Hepatocyte (in vitro differentiated cells): ENCODE data around the gene ELL2. TPM values are rescaled to one million over a fixed set of nuclear protein-coding genes. Genes with fewer than 3 reads are reported as not detected.

ENCODE experiments used
- DNase-seq: peaks from one replicate; pipeline ENCODE4 v3.0.0-alpha.2; 2016; ENCODE audit warnings: low spot score
- H2AFZ ChIP-seq: fragments of 200-600 bp; sonication (generic); 2 replicates; pipeline ENCODE4 v1.6.0; 2016; ENCODE audit warnings: antibody characterized with exemption, mild to moderate bottlenecking
- H3K27ac ChIP-seq: fragments of 200-600 bp; sonication (generic); 2 replicates; pipeline ENCODE4 v1.5.1; 2016; ENCODE audit warnings: mild to moderate bottlenecking
- H3K27me3 ChIP-seq: fragments of 200-600 bp; sonication (generic); 2 replicates; pipeline ENCODE4 v1.6.1; 2016
- H3K36me3 ChIP-seq: fragments of 200-600 bp; sonication (generic); replicated peaks from 2 replicates; pipeline ENCODE4 v1.5.1; 2016; ENCODE audit warnings: low read depth; ENCODE audit not compliant: insufficient read depth
- H3K4me1 ChIP-seq: fragments of 200-600 bp; sonication (generic); 2 replicates; pipeline ENCODE4 v1.5.1; 2016; ENCODE audit warnings: mild to moderate bottlenecking, moderate library complexity; ENCODE audit not compliant: insufficient read depth
- H3K4me2 ChIP-seq: fragments of 200-600 bp; sonication (generic); 2 replicates; pipeline ENCODE4 v1.6.0; 2016
- H3K4me3 ChIP-seq: fragments of 200-600 bp; sonication (generic); 2 replicates; pipeline ENCODE4 v1.5.1; 2016; ENCODE audit warnings: mild to moderate bottlenecking
- H3K79me2 ChIP-seq: fragments of 200-600 bp; sonication (generic); 2 replicates; pipeline ENCODE4 v1.6.0; 2017; ENCODE audit warnings: mild to moderate bottlenecking
- H3K9me2 ChIP-seq: fragments of 200-600 bp; sonication (generic); replicated peaks from 2 replicates; pipeline ENCODE4 v1.6.0; 2017; ENCODE audit warnings: mild to moderate bottlenecking; ENCODE audit not compliant: insufficient read depth
- H3K9me3 ChIP-seq: fragments of 200-600 bp; sonication (generic); 2 replicates; pipeline ENCODE4 v1.5.1; 2016; ENCODE audit warnings: low read depth, mild to moderate bottlenecking
- H4K20me1 ChIP-seq: fragments of 200-600 bp; sonication (generic); 2 replicates; pipeline ENCODE4 v1.6.0; 2016; ENCODE audit warnings: mild to moderate bottlenecking; ENCODE audit not compliant: insufficient read depth, poor library complexity, severe bottlenecking
- CTCF ChIP-seq: fragments of 200-600 bp; sonication (generic); IDR thresholded peaks from 2 replicates; pipeline ENCODE4 v1.5.1; 2016; ENCODE audit warnings: antibody characterized with exemption, mild to moderate bottlenecking; ENCODE audit not compliant: poor library complexity
- EZH2 ChIP-seq: fragments of 200-600 bp; sonication (generic); IDR thresholded peaks from 2 replicates; pipeline ENCODE4 v1.6.1; 2016; ENCODE audit warnings: antibody characterized with exemption, mild to moderate bottlenecking, borderline replicate concordance
- EZH2phosphoT487 ChIP-seq: fragments of 200-600 bp; sonication (generic); IDR thresholded peaks from one replicate; pipeline ENCODE4 v1.6.1; 2018; ENCODE audit warnings: antibody characterized with exemption, mild to moderate bottlenecking, low read depth, moderate library complexity; ENCODE audit not compliant: unreplicated experiment, severe bottlenecking
- WGBS: methylation state at CpG from one replicate; pipeline ENCODE4 v1.1.6; 2016; ENCODE audit warnings: low lambda C conversion rate; ENCODE audit errors: missing lambda C conversion rate; 5-methylcytosine and 5-hydroxymethylcytosine counted together
- polyA plus RNA-seq: library from polyadenylated mRNA; unstranded; fragments of >200 nt; fragmentation: Nextera tagmentation; extraction: Ambion mirVana; gene quantifications from 2 replicates; pipeline ENCODE4 v1.2.1, GENCODE V29; 2016
- total RNA-seq: library from RNA; depleted of rRNA; stranded (reverse); fragments of >200 nt; gene quantifications from 2 replicates; pipeline ENCODE4 v1.2.3, GENCODE V29; 2014

ELL2 gene
- total and polyA plus RNA-seq, 2 experiments from 2014 or later, result 34.6 to 56.0 TPM

DNA sequence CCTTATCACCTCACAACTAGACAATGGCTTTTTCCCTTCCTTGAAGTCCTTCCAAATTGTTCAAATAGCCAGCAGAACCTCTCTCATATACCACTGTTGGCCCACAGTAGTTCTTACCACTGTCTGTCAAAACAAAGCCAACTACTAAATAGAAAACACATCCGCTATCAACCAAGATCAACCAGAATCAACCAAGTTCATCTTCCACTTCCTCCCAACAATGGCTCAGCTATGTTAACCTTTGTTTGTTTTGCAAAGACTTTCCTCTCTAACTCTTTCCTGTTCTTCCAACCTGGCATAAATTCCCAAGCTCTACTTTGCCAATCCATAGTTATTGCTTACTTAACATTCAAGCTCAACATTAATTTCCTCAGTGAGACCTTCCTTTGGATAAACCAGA is 15.2 kb downstream of the ELL2 start:
- TF ChIP-seq CTCF (no peak), EZH2phosphoT487 (no peak), EZH2 (no peak)
- peaks cover 77% of the 10 kb centered on the region for H4K20me1 ChIP-seq
- H3K79me2 ChIP-seq, result peaks cover 98% of the 10 kb centered on the region
- no peaks in the 10 kb centered on the region for H3K9me3 ChIP-seq
- 93% methylated on average over 1 of the region's 1 CpG for WGBS
- DNase-seq, result no peak
- H3K9me2 ChIP-seq, result no peaks in the 10 kb centered on the region
- H2AFZ ChIP-seq, result no peak overlapping the region
- H3K36me3 ChIP-seq, result no peaks in the 10 kb centered on the region
- no peaks in the 10 kb centered on the region for H3K4me1 ChIP-seq
- no peak overlapping the region for H3K4me3 ChIP-seq
- no peaks in the 10 kb centered on the region for H3K27me3 ChIP-seq
- no peak overlapping the region for H3K27ac ChIP-seq
- no peak overlapping the region for H3K4me2 ChIP-seq

DNA sequence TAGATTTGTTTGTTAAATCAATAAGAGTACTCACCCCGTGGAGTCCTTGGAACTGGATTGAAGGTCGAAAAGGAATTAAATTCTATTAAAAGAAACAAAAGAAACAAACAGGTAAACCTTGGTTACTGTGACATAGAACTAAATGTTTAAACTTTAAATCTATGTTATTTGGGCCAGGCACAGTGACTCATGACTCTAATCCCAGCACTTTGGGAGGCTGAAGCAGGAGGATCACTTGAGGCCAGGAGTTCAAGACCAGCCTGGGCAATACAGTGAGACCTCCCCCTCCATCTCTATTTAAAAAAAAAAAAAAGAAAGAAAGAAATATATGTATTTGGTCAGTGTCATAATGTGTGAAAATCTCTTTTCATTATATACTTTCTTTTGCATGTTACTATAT is 18.7 kb downstream of the ELL2 start:
- Histone ChIP-seq H3K4me1 (peaks cover 5% of the 10 kb centered on the region), H3K27me3 (no peaks in the 10 kb centered on the region), H3K27ac (no peak overlapping the region), H2AFZ (no peak overlapping the region), H3K4me2 (no peak overlapping the region), H3K9me3 (no peaks in the 10 kb centered on the region), H3K4me3 (no peak overlapping the region), H3K9me2 (no peaks in the 10 kb centered on the region), H3K36me3 (no peaks in the 10 kb centered on the region), H4K20me1 (peaks cover 61% of the 10 kb centered on the region), H3K79me2 (peaks cover 98% of the 10 kb centered on the region)
- DNase-seq, result no peak
- 86% methylated on average over 2 of the region's 2 CpGs for WGBS
- no peak for TF ChIP-seq EZH2
- TF ChIP-seq EZH2phosphoT487, result no peak
- TF ChIP-seq CTCF, result no peak

- H2AFZ ChIP-seq, result no peak overlapping the region
- peaks cover 5% of the 10 kb centered on the region for H3K4me1 ChIP-seq
- peaks cover 97% of the 10 kb centered on the region for H3K79me2 ChIP-seq
- TF ChIP-seq CTCF (no peak), EZH2 (no peak), EZH2phosphoT487 (no peak)
- no peaks in the 10 kb centered on the region for H3K9me3 ChIP-seq
- H3K4me3 ChIP-seq, result no peak overlapping the region
- no peak overlapping the region for H3K27ac ChIP-seq
- no peak for DNase-seq
- H4K20me1 ChIP-seq, result peaks cover 61% of the 10 kb centered on the region
- no peaks in the 10 kb centered on the region for H3K36me3 ChIP-seq
- H3K4me2 ChIP-seq, result no peak overlapping the region
- WGBS, result 93% methylated on average over 2 of the region's 2 CpGs
- no peaks in the 10 kb centered on the region for H3K9me2 ChIP-seq
- H3K27me3 ChIP-seq, result no peaks in the 10 kb centered on the region
Observed at GRCh38 chr5:95942414-95942813, 19.2 kb downstream of the ELL2 start.

DNA sequence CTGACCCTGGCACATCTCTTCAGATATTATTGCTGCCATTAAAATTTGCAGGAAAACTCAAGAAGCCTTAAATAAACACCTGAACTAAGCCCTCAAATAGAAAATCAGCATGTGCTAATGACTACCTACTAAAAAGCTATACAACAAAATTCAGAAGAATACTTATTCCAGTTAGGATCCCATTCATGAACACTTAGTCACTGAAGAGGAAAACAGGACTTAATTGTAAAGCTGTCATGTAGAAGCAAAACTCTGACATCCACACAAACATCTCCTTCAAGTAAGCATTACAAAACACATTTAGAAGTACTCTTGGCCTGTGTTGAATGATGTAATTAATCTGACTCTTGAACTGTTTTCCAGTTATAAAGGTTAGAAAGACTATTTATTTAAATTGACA is 19.9 kb downstream of the ELL2 start:
- peaks cover 60% of the 10 kb centered on the region for H4K20me1 ChIP-seq
- no peak for DNase-seq
- TF ChIP-seq CTCF (no peak), EZH2phosphoT487 (no peak), EZH2 (no peak)
- no peak overlapping the region for H3K4me2 ChIP-seq
- H3K79me2 ChIP-seq, result peaks cover 96% of the 10 kb centered on the region
- H2AFZ ChIP-seq, result no peak overlapping the region
- no peaks in the 10 kb centered on the region for H3K9me2 ChIP-seq
- no peak overlapping the region for H3K4me3 ChIP-seq
- H3K27ac ChIP-seq, result no peak overlapping the region
- peaks cover 5% of the 10 kb centered on the region for H3K4me1 ChIP-seq
- H3K27me3 ChIP-seq, result no peaks in the 10 kb centered on the region
- no peaks in the 10 kb centered on the region for H3K36me3 ChIP-seq
- no peaks in the 10 kb centered on the region for H3K9me3 ChIP-seq
